Panc1 (cell line): Measurements from ENCODE around the gene FAM98A.

Source experiments
- CTCF ChIP-seq: fragments of 450-650 bp; IDR thresholded peaks from 2 replicates; pipeline ENCODE4 v1.5.1; 2017; ENCODE audit warnings: mild to moderate bottlenecking
- POLR2AphosphoS5 ChIP-seq: IDR thresholded peaks from 2 replicates; pipeline ENCODE4 v1.6.1; 2012; ENCODE audit warnings: mild to moderate bottlenecking, low read depth, low read length, moderate library complexity
- REST ChIP-seq, 2 experiments: IDR thresholded peaks; 2 replicates each; pipeline ENCODE4 v1.6.1; 2011 to 2012; ENCODE audit warnings: low read depth in 2 of 2, control low read depth in 1 of 2, low read length in 1 of 2, mild to moderate bottlenecking in 1 of 2, moderate library complexity in 1 of 2; ENCODE audit not compliant: insufficient read depth in 1 of 2
- TCF7L2 ChIP-seq: IDR thresholded peaks from 2 replicates; pipeline ENCODE4 v1.6.1; 2011; ENCODE audit warnings: mild to moderate bottlenecking, low read depth, low read length, inconsistent platforms

- TF ChIP-seq REST (IDR thresholded peaks at IDR 0.05; ENCODE audit: insufficient read depth in 1 of 2, low read depth in 2 of 2, low read length in 1 of 2) (no peak), CTCF (no peak), POLR2AphosphoS5 (no peak), TCF7L2 (no peak)
These were observed 18.9 kb upstream of the FAM98A start for GRCh38 chr2:33617989-33618388.
